GM18909 (cell line): ENCODE measurements around the gene PARP1.

Experiments
- ATAC-seq: cut with Tn5 transposase; IDR thresholded peaks from one replicate; pipeline ENCODE4 v1.9.1; 2021; ENCODE audit warnings: mild to moderate bottlenecking; ENCODE audit not compliant: unreplicated experiment, poor library complexity

PARP1 gene

GRCh38 chr1:226408285-226409184, 642 bp upstream of the PARP1 start:
- ATAC-seq, result no peak

GRCh38 chr1:226407199-226407496, 745 bp downstream of the PARP1 start:
- no peak for ATAC-seq

GRCh38 chr1:226406401-226406881, 1.5 kb downstream of the PARP1 start:
- no peak for ATAC-seq

GRCh38 chr1:226405411-226405988, 2.4 kb downstream of the PARP1 start:
- ATAC-seq, result peak; percentile 33

GRCh38 chr1:226404904-226405222, 3.0 kb downstream of the PARP1 start:
- ATAC-seq, result no peak

- no peak for ATAC-seq
These were observed 3.6 kb downstream of the PARP1 start for GRCh38 chr1:226404063-226404903.

GRCh38 chr1:226403201-226404034, 4.5 kb downstream of the PARP1 start:
- ATAC-seq, result no peak

GRCh38 chr1:226402739-226403165, 5.1 kb downstream of the PARP1 start:
- ATAC-seq, result no peak

- no peak for ATAC-seq
These were observed 6.3 kb downstream of the PARP1 start for GRCh38 chr1:226401355-226402303.

GRCh38 chr1:226400519-226401354, 7.2 kb downstream of the PARP1 start:
- ATAC-seq, result no peak

GRCh38 chr1:226397955-226398636, 9.8 kb downstream of the PARP1 start:
- no peak for ATAC-seq

GRCh38 chr1:226397011-226397926, 10.6 kb downstream of the PARP1 start:
- no peak for ATAC-seq

GRCh38 chr1:226395753-226396152, 12.1 kb downstream of the PARP1 start:
- no peak for ATAC-seq

GRCh38 chr1:226394462-226394861, 13.4 kb downstream of the PARP1 start:
- ATAC-seq, result no peak

GRCh38 chr1:226390681-226391080, 17.2 kb downstream of the PARP1 start:
- no peak for ATAC-seq

GRCh38 chr1:226388131-226388530, 19.8 kb downstream of the PARP1 start:
- ATAC-seq, result no peak

GRCh38 chr1:226384717-226385116, 23.2 kb downstream of the PARP1 start:
- no peak for ATAC-seq
